ENCODE data around the gene CSTF3.
A peak's percentile ranks its signal among the peaks of the same experiment; 100 is the strongest.
"Not testable (repeated sequence)": the region's sequence is repeated elsewhere in the genome, so short reads cannot be mapped to it uniquely, and the experiment has no call there.

The CSTF3 gene

GRCh38 chr11:33176760-33177159 is 15.5 kb upstream of the CSTF3 start:
- not testable (repeated sequence) for H3K9me3 Mint-ChIP-seq; H3K36me3 Mint-ChIP-seq; DNase-seq (ENCODE audit: low spot score in 2 of 2); ATAC-seq; H3K27ac Mint-ChIP-seq; H3K4me3 Mint-ChIP-seq
- H3K4me1 Mint-ChIP-seq: peaks cover 11% of the 10 kb centered on the region

DNA sequence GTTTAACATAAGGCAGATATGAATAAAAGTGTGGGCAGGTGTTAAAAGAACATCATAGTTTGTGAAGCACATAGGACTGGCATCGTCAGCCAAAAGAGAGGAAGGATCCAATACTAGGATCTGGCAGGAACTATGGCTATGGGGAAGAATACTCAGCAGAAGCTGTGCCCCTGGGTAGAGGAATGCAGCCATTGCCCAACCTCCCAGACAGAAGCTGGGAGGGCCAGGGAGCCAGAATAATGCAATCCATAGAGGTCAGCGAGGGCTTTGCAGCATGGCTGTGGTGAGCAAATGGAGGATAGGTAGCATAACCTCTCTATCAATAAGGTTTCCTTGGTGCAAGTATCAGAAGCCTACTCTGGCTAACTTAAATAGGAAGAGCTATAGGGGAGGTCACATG is 11.7 kb upstream of the CSTF3 start:
- no peaks in the 10 kb centered on the region for H3K36me3 Mint-ChIP-seq
- no peak overlapping the region for H3K27ac Mint-ChIP-seq
- DNase-seq (ENCODE audit: low spot score in 2 of 2) (no peak), ATAC-seq (no peak)
- H3K9me3 Mint-ChIP-seq: no peaks in the 10 kb centered on the region
- no peaks in the 10 kb centered on the region for H3K4me1 Mint-ChIP-seq
- H3K4me3 Mint-ChIP-seq: no peak overlapping the region

DNA sequence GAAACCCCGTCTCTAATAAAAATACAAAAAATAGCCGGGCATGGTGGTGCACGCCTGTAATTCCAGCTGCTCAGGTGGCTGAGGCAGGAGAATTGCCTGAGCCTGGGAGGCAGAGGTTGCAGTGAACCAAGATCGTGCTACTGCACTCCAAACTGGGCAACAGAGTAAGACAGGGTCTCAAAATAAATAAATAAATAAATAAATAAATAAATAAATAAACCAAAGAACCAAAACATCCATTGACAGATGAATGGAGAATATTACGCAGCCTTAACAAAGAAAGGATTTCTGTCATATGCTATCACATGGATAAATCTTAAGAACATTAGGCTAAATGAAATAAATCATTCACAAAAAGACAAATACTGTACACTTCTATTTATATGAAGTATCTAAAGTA is 11.1 kb upstream of the CSTF3 start:
- DNase-seq (ENCODE audit: low spot score in 2 of 2): no peak
- H3K4me1 Mint-ChIP-seq: no peaks in the 10 kb centered on the region
- no peaks in the 10 kb centered on the region for H3K36me3 Mint-ChIP-seq
- ATAC-seq: no peak
- H3K27ac Mint-ChIP-seq: no peak overlapping the region
- no peak overlapping the region for H3K4me3 Mint-ChIP-seq
- no peaks in the 10 kb centered on the region for H3K9me3 Mint-ChIP-seq

DNA sequence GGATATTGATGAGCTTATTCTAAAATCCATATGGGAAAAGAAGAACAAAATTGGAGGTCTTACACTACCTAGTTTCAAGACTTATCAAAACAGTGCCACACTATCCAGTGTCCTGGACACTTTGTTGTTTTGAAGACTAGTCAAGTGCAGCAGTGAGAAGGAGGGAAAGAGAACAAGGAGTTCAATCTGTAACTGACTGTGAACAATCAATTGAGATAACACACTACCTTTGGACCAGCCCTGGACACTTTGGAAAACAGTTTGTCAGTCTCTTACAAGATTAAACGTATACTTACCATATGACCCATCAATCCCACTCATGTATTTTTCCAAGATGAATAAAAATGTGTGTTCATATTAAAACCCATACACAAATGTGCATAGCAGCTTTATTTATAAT is 10.0 kb upstream of the CSTF3 start:
- Mint-ChIP-seq H3K27ac (no peak overlapping the region), H3K9me3 (no peaks in the 10 kb centered on the region), H3K4me1 (no peaks in the 10 kb centered on the region), H3K4me3 (no peak overlapping the region), H3K36me3 (no peaks in the 10 kb centered on the region)
- ATAC-seq (no peak), DNase-seq (ENCODE audit: low spot score in 2 of 2) (no peak)

DNA sequence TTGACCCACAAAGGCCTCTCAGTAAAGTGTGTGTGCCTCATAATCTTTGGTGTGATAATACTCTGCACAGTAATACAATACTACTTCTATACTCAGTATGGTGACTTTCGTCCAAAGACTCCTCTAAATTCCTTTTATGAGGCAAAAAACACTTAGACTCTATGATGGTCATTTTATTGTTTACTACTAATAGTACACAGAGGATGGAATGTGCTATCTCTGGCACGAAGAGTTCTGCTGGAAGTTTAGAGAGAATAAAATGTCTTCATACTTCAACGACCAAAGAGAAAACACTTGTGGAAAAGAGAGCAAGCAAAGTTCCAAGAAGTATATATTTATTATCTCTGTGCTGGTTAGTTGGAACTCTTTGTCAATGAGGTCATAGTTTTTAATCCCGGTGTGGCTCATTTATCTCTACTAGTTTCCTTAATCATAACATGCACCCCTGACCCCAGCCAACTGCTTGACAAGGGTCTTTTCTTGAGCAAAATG is 7.5 kb upstream of the CSTF3 start:
- DNase-seq (ENCODE audit: low spot score in 2 of 2) (no peak), ATAC-seq (no peak)
- no peaks in the 10 kb centered on the region for H3K36me3 Mint-ChIP-seq

GRCh38 chr11:33162831-33163230 is 1.6 kb upstream of the CSTF3 start:
- Mint-ChIP-seq H3K36me3 (peaks cover 31% of the 10 kb centered on the region), H3K4me3 (peak overlapping the region; percentile 98), H3K4me1 (peaks cover 25% of the 10 kb centered on the region), H3K27ac (no peak overlapping the region), H3K9me3 (no peaks in the 10 kb centered on the region)
- ATAC-seq (no peak), DNase-seq (ENCODE audit: low spot score in 2 of 2) (no peak)

More for the DNA sequence above, 7.5 kb upstream of the CSTF3 start:
- H3K4me1 Mint-ChIP-seq: no peaks in the 10 kb centered on the region
- no peak overlapping the region for H3K27ac Mint-ChIP-seq
- H3K4me3 Mint-ChIP-seq: no peak overlapping the region
- no peaks in the 10 kb centered on the region for H3K9me3 Mint-ChIP-seq

GRCh38 chr11:33160587-33160986 is 693 bp downstream of the CSTF3 start:
- Mint-ChIP-seq H3K36me3 (peaks cover 36% of the 10 kb centered on the region), H3K4me3 (peak overlapping the region; percentile 98), H3K27ac (peak overlapping the region; percentile 98), H3K4me1 (peaks cover 46% of the 10 kb centered on the region), H3K9me3 (no peaks in the 10 kb centered on the region)
- DNase-seq (ENCODE audit: low spot score in 2 of 2) (no peak), ATAC-seq (no peak)

GRCh38 chr11:33160136-33160535 is 1.1 kb downstream of the CSTF3 start:
- peak overlapping the region; percentile 98 for H3K27ac Mint-ChIP-seq
- no peaks in the 10 kb centered on the region for H3K9me3 Mint-ChIP-seq
- peaks cover 49% of the 10 kb centered on the region for H3K4me1 Mint-ChIP-seq
- H3K4me3 Mint-ChIP-seq: peak overlapping the region; percentile 98
- DNase-seq (ENCODE audit: low spot score in 2 of 2): no peak
- H3K36me3 Mint-ChIP-seq: peaks cover 41% of the 10 kb centered on the region
- no peak for ATAC-seq

- H3K9me3 Mint-ChIP-seq; ATAC-seq; DNase-seq (ENCODE audit: low spot score in 2 of 2): not testable (repeated sequence)
- H3K4me3 Mint-ChIP-seq: peak overlapping the region; percentile 98
- peaks cover 48% of the 10 kb centered on the region for H3K36me3 Mint-ChIP-seq
- peak overlapping the region; percentile 98 for H3K27ac Mint-ChIP-seq
- peaks cover 49% of the 10 kb centered on the region for H3K4me1 Mint-ChIP-seq
Measured at GRCh38 chr11:33159378-33159867, 1.9 kb downstream of the CSTF3 start.

- no peak for ATAC-seq
- no peaks in the 10 kb centered on the region for H3K9me3 Mint-ChIP-seq
- peaks cover 55% of the 10 kb centered on the region for H3K36me3 Mint-ChIP-seq
- H3K4me1 Mint-ChIP-seq: peaks cover 49% of the 10 kb centered on the region
- peak overlapping the region; percentile 9 for H3K27ac Mint-ChIP-seq
- DNase-seq (ENCODE audit: low spot score in 2 of 2): no peak
- peak overlapping the region; percentile 98 for H3K4me3 Mint-ChIP-seq
Measured at GRCh38 chr11:33158596-33159275, 2.5 kb downstream of the CSTF3 start.

GRCh38 chr11:33157103-33158027 is 3.9 kb downstream of the CSTF3 start:
- H3K9me3 Mint-ChIP-seq: no peaks in the 10 kb centered on the region
- peaks cover 68% of the 10 kb centered on the region for H3K36me3 Mint-ChIP-seq
- H3K4me3 Mint-ChIP-seq: peak overlapping the region; percentile 98
- peaks cover 43% of the 10 kb centered on the region for H3K4me1 Mint-ChIP-seq
- no peak for ATAC-seq
- no peak for DNase-seq (ENCODE audit: low spot score in 2 of 2)
- H3K27ac Mint-ChIP-seq: peak overlapping the region; percentile 9

- ATAC-seq (no peak), DNase-seq (ENCODE audit: low spot score in 2 of 2) (no peak)
- Mint-ChIP-seq H3K9me3 (no peaks in the 10 kb centered on the region), H3K27ac (no peak overlapping the region), H3K4me3 (no peak overlapping the region), H3K4me1 (peaks cover 19% of the 10 kb centered on the region), H3K36me3 (peaks cover 59% of the 10 kb centered on the region)
Measured at GRCh38 chr11:33151399-33151798, 9.9 kb downstream of the CSTF3 start.

- no peak overlapping the region for H3K27ac Mint-ChIP-seq
- H3K36me3 Mint-ChIP-seq: peaks cover 60% of the 10 kb centered on the region
- DNase-seq (ENCODE audit: low spot score in 2 of 2) (no peak), ATAC-seq (no peak)
- no peaks in the 10 kb centered on the region for H3K9me3 Mint-ChIP-seq
- peaks cover 14% of the 10 kb centered on the region for H3K4me1 Mint-ChIP-seq
- no peak overlapping the region for H3K4me3 Mint-ChIP-seq
Measured at GRCh38 chr11:33147559-33147958, 13.7 kb downstream of the CSTF3 start.

GRCh38 chr11:33135768-33136443 is 25.4 kb downstream of the CSTF3 start:
- no peaks in the 10 kb centered on the region for H3K9me3 Mint-ChIP-seq
- DNase-seq (ENCODE audit: low spot score in 2 of 2) (no peak), ATAC-seq (no peak)
- peaks cover 53% of the 10 kb centered on the region for H3K36me3 Mint-ChIP-seq
- H3K4me1 Mint-ChIP-seq: no peaks in the 10 kb centered on the region
- no peak overlapping the region for H3K4me3 Mint-ChIP-seq
- no peak overlapping the region for H3K27ac Mint-ChIP-seq

DNA sequence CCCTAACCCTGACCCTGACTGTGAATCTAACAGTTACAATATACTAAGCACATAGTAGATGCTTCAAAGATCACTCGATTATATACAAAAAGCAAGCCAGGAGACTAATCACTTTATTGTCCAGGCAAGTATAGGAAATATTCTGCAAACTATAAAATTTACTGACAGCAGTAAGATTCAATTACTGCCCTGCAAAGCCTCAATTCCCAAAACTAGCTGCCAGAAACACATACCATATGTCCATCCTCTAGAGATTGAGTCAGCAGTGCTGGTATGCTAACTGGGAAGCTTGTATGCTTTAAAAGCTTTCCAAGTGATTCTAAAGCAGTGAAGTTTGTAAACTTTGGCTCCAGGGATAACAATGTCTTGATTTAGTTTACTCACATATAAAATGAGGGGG is 26.1 kb downstream of the CSTF3 start:
- Mint-ChIP-seq H3K27ac (no peak overlapping the region), H3K4me1 (no peaks in the 10 kb centered on the region), H3K4me3 (no peak overlapping the region), H3K9me3 (no peaks in the 10 kb centered on the region), H3K36me3 (peaks cover 46% of the 10 kb centered on the region)
- DNase-seq (ENCODE audit: low spot score in 2 of 2): no peak
- ATAC-seq: no peak

Data from stimulated activated effector memory CD8-positive, alpha-beta T cell treated with anti-CD3 and anti-CD28 coated beads, Interleukin-12 subunit alpha, Interleukin-12 subunit beta, amount 100 ng/mL, for 72 hours (primary cell).